HT-29 (cell line): ENCODE measurements around the gene MIAT. TPM values are rescaled to one million over a fixed set of nuclear protein-coding genes. Genes with fewer than 3 reads are reported as not detected.

Source experiments
- DNase-seq: peaks from one replicate; pipeline ENCODE4 v3.0.0-alpha.2; 2015; ENCODE audit warnings: low spot score
- total RNA-seq: library from RNA; depleted of rRNA; stranded (reverse); fragments of >200 nt; shearing (Covaris generic); gene quantifications from 2 replicates; pipeline ENCODE4 v1.2.3, GENCODE V29; 2014

Gene MIAT
- total RNA-seq, 1 experiment from 2014 or later = 0.23 TPM

DNA sequence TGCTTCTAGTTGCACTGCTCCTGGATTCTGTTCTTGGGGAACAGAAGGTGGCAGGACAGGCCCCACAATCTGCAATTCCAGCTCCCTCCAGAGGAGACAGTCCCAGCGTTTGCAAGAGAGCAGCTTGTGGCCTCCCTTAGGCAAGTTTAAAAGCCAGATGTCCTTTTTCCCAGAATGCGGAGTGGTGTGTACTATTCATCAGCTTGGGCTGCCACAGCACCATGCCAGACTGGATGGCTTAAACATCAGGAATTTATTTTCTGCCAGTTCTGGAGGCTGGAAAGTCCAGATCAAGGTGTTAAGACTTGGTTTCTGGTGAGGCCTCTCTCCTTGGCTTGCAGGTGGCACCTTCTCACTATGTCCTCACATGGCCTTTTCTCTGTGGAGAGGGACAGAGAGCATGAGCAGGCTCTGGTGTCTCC is 11.7 kb downstream of the MIAT start:
- DNase-seq = peak; percentile 43

DNA sequence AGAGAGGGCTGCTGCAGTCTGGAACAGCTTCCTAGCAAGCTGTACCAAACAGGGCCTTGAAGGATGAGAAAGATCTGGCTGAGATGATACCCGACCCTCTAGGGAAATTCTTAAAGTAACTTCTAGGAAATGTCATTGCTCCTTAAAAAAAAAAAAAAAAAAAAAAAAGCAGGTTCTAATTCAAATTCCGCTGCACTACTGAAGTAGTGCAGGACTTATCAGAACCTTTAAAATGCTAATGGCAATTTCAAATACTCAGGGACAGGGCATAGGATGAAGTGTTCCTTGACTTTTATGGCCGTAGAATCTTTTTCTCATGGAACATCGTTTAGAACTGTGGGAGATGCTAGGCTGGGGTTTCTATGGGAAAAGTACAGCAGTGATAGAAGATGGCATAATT is 13.1 kb downstream of the MIAT start:
- DNase-seq = no peak

DNA sequence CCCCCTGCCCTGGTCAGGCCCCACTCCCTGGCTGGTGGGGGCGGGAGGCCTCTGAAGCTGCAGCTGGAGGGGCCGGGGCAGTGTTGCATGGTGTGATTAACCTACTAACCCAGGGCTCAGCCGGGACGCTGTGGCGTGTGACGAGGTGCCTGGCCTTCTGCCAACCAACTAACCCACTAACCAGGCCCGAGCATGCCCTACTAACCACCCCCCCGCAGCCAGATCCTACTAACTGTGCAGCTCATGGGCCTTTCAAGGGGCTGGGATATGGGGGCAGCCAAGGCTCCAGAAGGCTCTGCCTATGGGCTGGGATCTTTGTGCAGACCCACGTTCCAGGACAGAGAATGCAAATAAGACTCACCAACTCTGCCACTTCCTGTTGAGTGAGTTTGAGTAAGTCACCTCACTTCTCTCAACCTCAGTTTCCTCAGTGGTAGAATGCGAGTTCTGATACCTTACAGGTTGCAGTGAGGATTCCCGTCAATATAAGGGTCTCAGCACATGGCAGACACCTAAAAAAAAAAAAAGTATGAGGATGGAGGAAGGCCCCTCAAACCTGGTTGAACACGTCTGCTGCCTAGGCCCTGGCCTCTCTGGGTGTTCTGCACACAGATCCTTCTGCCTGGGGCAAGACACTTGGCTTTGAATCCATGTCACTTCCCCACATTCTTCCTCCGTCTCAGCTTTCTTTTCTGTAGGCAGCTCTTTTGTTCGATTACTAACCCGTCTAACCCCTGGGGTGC is 14.1 kb downstream of the MIAT start:
- no peak for DNase-seq

DNA sequence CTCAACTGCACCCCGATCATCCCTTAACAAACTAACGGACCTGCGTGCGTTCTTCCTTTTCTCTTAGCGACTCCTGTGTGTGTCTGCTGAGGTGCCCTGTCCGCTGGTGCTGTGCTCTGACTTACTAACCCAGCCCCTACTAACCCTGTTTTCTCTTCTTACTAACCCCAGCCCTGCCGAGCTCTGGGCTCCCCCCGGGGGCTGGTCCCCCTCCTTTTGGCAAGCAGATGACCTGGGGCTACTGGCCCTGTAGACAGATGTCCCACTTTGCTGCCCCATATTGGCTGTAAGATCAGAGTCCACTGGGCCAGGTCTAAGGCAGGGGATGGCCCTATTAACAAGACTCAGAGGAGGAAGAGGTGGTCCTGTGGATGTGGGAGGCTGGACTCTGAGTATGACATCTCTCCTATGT is 14.7 kb downstream of the MIAT start:
- DNase-seq = no peak

DNA sequence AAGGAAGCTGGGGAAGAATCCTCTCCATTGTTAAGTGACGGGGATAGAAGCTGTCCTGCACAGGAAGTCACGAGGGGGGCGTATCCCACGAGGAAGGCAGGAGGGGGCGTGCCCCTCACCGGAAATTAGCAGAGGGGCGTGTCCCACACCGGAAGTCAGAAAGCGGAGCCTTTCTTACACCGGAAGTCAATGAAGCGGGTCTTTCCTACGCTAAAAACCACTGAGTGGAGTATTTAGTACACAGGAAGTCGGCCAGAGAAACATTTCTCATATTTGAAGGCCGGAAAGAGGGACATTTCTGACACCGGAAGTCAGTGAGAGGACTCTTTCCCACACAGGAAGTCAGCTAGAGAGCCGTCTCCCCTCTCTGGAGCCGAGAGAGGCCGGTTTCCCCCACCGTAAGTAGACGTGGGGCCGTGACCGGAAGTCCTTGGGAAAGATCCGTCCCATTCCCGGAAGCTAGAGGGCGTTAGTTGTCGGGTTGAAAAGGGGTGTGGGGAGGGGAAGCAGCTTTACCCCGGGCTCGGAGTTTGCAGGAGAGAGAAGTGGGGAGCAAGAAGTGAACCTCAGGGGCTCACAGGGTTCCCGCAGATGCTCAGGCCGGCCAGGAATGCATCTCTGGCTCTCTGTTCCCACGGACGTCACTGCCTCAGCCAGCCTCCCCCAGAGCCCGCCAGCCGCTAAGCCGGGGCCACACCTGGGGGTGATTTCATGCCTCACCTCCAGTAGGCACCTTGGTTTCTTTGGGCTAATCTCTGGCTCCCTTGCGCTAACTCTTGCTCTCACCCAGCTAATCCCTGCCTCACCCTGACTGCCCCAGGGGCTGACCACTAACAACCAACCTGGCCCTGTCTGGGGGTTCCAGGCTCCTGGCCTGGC is 15.4 kb downstream of the MIAT start:
- DNase-seq = peak; percentile 80

DNA sequence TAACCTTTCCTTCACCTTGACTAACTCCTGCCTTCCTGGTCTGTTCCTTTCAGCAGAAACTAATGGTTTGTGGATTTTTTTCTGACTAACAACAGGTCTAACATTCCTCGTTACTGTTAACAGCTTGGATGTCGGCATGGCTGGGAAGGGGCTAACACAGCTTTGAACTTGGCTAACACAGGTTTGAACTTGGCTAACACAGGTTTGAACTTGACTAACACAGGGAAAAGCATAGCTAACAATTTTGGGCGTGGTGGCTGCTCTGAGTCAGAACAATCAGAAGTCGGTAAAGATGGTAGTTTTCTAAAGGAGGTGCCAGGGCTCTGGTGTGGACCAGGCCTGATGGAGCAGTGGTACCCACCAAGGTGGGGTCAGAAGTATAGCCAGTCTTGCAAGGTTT is 16.1 kb downstream of the MIAT start:
- DNase-seq = no peak

DNA sequence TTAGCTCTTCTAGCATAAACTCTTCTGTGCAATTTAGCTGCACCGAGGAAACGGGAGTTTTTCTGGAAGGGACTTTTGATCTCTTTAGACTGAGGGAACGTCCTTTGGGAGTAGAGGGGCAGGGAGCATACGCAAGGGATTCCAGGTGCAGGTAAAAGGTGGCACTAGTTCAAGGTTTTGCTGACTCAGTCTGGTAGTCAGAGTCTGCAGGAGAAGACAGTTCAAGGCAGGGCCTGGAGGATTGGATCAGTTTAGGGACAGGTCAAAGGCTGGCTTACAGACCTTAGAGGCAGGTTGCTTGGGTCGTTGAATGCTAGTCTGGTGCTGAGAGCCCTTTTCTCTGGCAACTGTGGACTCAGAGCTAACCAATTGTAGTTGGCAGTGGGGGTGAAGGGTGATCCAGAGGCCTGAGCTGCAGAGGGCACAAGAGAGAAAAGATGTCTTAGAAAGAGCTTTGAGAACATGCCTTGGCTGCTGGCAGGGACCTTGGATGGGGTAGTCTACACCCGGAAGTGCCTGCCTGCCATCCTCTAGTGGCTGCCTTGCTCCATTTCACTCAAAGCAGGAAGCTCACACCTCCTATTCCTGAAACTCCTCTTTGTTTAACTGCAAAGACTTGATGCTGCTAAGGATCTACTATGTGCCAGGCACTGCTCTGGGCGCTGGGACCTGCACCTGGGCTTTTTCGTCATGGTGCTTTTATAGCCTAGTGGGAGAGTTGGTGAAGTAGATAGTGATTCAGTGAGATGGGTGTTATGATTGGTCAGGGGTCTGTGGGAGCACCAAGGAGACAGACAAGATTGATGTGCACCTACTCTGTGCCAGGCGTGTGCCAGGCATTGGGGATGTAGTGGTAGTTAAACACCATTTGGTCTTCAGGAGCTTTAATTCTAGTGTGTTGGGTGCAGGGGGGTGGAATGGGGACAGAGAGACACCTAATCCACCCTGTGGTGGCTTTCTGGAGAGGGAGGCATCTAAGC is 17.1 kb downstream of the MIAT start:
- no peak for DNase-seq

DNA sequence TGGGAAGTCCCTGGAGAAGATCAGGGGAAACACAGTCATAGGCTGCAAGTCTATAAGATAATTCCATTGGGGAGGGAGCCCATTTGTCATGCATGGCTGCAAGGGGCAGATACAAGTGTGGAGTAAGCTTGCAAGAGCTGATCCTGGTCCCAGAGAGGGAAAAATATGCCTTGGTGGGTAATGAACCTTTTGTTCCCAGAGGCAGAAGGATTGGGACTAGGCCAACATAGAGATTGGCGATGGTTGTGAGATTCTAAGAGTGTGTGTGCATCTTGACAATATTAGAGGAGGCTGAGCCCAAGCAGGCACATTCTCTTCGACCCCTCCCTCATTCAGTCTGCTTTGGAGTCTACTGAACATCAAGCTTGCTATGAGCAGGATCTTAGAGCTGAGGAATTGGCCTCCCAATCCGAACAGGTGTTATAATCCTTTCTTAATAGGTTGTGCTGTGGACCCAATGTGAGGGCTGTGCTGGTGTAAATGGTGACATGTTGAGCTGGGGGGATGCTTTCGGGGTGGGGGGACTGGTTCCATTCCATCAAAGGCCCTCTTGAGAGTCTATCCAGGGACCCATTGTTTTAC is 18.4 kb downstream of the MIAT start:
- no peak for DNase-seq

DNA sequence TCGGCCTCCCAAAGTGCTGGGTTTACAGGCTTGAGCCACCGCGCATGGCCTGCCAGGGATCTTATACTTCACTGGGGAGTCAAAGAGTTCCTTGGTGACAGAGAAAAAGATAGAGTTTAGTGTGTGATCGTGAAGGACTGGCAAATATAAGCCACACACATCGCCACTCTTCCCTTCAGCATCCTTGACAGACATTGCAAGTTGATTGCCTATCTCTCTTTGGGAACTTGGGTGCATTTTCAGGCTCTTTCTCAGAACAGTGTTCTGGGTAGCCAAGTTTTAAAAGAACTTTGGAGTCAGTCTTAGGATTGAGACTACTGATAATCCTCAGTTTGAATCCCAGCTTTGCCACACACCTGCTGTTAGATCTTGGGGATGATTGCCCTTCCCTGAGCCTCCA is 19.8 kb downstream of the MIAT start:
- DNase-seq = no peak

DNA sequence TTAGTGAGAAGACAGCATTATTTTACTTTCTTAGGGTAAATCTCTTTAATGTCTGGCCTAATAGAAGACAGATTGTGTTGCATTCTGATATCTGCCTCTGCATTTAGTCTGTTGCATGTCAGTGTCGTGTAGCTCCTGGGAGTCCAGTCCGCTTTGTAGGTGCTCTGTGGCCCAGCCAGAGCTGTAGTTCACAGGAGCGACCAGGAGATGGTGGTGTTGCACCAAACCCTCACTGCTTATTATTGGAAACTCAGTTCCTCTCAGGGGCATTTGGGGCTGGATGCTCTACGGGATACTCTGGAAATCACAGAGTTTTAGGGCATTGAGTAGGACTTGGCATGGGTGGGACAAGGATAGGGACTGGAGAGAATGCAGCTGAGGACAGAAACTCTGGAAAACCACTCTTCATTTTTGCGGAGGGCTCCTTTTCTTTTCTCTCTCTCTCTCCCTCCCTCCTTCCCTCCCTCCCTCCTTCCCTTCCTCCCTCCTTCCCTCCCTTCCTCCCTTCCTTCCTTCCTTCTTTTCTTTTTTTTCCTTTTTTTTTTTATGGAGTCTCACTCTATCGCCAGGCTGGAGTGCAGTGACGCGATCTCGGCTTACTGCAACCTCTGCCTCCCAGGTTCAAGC is 21.7 kb downstream of the MIAT start:
- DNase-seq = peak; percentile 77

DNA sequence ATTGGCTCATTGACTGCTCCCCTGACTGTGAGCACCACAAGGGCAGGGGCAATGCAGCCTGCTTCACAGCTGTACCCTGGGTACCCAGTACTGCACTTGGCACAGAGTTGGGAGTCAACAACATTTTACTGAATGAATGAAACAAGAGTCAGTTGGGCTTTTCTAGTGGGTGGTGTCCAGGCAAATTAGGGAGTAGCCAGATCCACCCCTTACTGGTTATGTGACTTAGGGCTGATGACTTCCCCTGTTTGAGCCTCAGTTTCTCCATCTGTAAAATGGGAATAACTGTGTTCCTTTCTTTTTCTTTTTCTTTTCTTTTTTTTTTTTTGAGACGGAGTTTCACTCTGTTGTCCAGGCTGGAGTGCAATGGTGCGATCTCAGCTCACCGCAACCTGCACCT is 23.1 kb downstream of the MIAT start:
- DNase-seq = no peak

DNA sequence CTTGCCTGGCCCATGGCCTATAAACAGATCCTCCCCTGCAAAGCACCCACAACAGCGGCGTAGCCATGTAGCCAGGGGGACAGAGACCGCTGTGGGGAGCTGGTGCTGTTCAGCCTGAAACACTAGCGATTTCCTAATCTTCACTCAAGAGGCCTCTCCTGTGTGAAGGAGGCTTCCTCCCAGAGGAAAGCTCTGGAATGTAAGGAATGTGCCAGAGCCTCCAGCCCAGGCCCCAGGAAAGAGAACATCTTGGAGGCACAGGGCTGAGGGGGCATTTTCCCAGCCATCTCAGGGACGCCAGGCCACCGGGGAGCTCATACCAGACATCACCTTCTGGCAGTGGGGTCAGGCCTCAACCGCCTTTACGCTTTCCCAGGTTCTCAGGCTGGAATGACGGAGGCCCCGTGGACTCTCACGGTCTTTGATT is 24.0 kb downstream of the MIAT start:
- no peak for DNase-seq

DNA sequence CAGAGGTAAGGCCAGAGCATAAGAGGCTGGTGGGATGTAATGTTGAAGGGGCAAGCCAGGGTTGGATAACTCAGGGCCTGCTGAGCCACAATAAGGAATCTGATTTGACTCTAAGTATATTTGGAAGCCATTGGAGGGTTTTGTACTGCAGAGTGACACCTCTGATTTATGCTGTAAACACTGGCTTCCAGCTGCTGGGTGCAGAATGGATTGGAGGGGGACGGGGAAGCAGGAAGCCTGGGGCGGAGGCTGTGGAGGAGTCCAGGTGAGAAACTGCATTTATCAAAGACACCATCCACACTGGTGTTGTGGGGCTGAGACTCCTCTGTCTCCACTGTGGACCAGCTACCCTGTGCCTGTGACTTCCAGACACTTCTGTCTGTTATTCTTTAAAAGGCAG is 26.8 kb downstream of the MIAT start:
- no peak for DNase-seq

DNA sequence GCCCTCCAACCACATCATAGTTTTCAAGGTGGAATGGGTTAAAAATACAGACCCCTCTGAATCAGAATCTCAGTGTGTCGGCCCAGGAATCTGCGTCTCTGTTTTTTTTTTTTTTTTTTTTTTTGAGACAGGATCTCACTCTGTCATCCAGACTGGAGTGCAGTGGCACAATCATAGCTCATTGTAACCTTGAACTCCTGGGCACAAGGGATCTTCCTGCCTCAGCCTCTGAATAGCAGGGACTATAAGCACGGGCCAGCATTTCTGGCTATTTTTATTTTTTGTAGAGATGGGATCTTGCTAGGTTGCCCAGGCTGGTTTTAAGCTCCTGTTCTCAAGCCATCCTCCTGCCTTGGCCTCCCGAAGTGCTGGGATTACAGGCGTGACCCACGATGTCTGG is 28.2 kb downstream of the MIAT start:
- no peak for DNase-seq

DNA sequence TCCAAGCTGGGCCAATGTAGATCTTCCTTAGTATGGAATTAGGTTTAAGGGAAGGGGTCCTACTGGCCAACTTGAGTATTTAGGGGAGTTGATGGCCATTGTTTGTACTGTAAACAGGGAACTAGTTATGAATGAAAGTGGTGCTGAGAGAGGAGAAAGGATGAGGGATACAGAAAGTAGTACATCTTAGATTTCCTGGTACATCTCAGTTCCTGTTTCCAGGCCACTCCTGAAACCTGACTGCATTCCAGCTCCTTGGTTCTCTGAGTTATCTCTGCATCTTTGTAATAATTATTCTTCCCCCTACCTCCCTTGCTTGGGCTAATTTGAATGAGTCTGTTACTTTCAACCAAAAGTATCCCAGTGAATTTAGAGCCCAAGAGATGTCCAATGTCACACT is 30.1 kb downstream of the MIAT start:
- no peak for DNase-seq

DNA sequence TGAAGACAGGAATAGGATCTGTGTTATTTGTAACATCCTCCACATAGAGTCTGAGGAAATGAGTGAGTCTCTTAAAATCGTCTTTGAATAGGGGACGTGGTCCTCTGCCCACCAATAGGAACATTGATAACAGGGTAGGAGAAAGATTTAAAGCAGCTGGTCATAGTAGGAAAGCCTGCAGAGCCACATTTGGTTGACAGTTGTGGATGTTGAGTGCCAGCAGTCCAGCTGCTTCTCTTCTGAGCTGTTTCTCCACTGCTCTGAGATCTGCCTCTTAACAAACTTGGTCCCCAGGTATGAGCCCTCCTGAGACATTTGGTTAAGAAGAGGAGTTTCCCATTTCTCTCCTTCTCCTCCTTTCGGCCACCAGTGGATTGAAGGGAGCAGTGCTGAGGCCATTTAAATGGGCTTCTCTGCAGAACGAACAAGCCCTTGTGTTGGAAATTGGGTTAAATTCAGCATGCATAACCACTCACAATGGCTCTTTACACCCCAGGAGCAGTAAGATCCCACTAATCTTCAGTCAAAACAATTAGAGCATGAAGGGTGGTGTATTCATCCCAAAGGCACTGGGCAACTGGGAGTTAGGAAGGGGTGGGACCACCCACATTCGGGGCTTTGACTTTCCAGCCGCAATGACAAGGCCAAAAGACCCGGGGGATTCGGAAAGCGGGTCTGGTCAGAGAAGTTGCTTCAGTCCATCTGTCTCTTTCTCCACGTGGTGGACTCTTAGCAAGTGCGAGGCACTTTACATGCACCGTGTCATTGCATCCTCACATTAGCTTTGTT is 32.3 kb downstream of the MIAT start:
- DNase-seq = no peak

DNA sequence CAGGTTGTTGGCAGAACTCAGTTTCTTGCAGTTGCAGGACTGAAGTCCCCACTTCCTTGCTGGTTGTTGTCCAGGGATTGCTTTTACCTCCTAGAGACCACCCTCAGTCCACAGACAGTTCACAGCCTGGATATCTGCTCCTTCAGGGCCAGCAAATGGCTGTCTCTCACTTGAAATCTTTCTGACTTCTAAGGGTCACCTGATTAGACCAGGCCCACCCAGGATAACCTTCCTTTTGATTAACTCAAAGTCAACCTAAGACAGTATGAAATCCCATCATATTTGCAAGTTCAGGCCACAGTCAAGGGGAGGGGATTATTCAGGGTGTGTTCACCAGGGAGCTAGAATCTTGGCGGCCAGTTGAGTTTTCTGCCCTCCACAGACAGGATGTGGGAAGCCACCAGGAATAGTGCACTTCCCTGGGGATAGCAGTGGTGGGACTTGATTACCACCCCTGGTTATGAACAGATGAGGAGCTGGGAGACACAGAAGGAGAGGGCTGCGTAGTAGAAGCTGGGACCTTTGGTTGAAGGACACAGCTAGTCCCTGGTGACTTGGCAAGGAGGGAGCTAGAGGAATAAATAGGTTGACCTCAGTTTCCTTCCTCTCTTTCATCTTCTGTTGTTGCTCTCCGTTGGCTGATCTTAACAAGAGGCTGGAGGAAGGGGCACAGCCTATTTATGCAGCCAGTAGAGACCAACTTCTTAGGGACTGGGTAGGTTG is 33.4 kb downstream of the MIAT start:
- DNase-seq = no peak

DNA sequence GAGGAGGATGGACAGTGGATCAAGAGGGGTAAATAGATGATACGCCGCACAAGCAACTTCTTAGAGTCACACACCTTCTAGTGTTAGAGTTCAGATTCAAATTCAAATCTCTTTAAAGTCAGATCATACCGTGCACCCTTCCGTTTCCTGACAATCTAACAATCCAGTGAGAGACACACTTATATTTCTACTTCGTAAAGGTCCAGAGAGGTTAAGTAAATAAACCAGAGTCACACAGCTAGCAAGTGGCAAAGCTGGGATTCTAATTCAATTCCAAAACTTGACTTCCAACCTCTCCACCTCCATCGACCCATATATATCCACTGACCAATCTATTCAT is 34.0 kb downstream of the MIAT start:
- DNase-seq = no peak

DNA sequence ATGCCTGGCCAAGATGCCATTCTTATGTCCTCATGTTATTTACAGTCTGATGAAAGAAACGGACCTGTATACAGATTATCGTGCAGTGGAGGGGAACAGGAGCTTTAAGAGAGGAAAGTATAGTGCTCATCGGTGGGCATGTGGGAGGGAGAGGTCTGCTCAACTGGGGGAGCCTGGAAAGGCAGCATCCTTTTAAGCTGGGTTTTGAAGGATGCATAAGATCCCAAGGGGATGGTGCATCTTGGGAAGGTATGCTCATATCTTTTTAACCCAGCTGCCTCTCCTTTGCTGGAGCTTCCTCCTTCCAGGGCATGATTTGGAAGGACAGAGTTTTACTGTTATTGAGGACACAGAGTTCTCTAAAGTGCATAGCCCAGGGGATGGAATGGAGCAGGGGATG is 34.8 kb downstream of the MIAT start:
- DNase-seq = no peak

DNA sequence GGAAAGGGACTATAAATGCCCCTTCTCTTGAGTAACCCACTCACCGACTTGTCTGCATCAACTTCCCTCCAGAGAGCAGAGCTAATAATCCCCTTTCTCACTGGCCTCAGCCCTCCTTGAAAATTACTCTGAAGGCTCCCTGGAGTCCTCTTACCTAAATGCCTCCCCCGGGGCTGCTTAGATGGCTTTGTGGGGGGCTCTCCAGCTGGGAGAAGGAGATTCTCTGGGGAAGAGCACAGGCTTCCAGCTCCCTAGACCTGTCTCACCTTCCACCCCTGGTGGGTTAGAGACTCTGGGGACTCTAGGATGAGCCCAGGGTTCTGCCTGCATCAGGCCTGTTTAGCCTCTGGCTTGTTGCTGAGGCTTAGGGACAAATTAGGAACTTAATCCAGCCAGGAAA is 39.8 kb downstream of the MIAT start:
- DNase-seq = no peak
